HepG2 (cell line): ENCODE measurements around the gene TSPAN17. TPM values are rescaled to one million over a fixed set of nuclear protein-coding genes. Genes with fewer than 3 reads are reported as not detected.

Experiments used
- ATAC-seq: fragments of 200-7000 bp; cut with Tn5 transposase; 3 replicates; pipeline ENCODE4 v1.9.1; 2020; ENCODE audit warnings: mild to moderate bottlenecking, moderate library complexity
- BruUV-seq: library from RNA; stranded (reverse); fragments of 400-500 nt; replicated peaks from 2 replicates; lab custom pipeline; 2021; lab: Mats Ljungman, UMichigan
- CTCF ChIA-PET: fragments of 300-600 bp; formaldehyde crosslinking; extraction: SDS; loops from one replicate; lab custom pipeline; 2021; ENCODE audit warnings: low total read pairs, inconsistent platforms, low intra/inter-chr PET ratio; lab: Yijun Ruan, JAX
- POLR2A ChIA-PET: fragments of 350-600 bp; sonication (Branson Sonifier 250); formaldehyde crosslinking; loops from one replicate; lab custom pipeline; 2020; ENCODE audit warnings: antibody characterized with exemption, inconsistent platforms; lab: Yijun Ruan, JAX
- DNase-seq: peaks from one replicate; pipeline ENCODE4 v3.0.0-alpha.2; 2015; ENCODE audit warnings: low spot score
- FAIRE-seq: peaks from 3 replicates; lab custom pipeline; 2011; peaks lifted over from hg19 to GRCh38; lab: Jason Lieb, UNC
- H2AFZ ChIP-seq: one replicate; pipeline ENCODE4 v1.6.1; 2011; ENCODE audit warnings: low read length, inconsistent platforms
- H3K27ac ChIP-seq: fragments of 300-600 bp; 3 replicates; pipeline ENCODE4 v1.8.0; 2011; ENCODE audit warnings: mixed run types, mild to moderate bottlenecking, mixed read lengths, low read length, inconsistent platforms; ENCODE audit not compliant: insufficient read depth; ENCODE audit errors: extremely low read length
- H3K27me3 ChIP-seq, 2 experiments: fragments of 200-600 bp in 1 of 2; 2 replicates in 1 of 2; 3 replicates in 1 of 2; pipeline versions ENCODE4 v1.6.0 to v1.8.0; 2011; ENCODE audit warnings: low read length in 2 of 2, mild to moderate bottlenecking in 2 of 2, moderate library complexity in 2 of 2, inconsistent platforms in 1 of 2; ENCODE audit not compliant: insufficient read depth in 2 of 2, control insufficient read depth in 1 of 2
- H3K36me3 ChIP-seq, 2 experiments: fragments of 200-600 bp in 1 of 2; replicated peaks in 1 of 2; 2 replicates in 1 of 2; 3 replicates in 1 of 2; pipeline versions ENCODE4 v1.5.1 to v1.8.0; 2011; ENCODE audit warnings: low read length in 2 of 2, inconsistent platforms in 1 of 2; ENCODE audit not compliant: insufficient read depth in 2 of 2, control insufficient read depth in 1 of 2
- H3K4me1 ChIP-seq: 2 replicates; pipeline ENCODE4 v1.5.1; 2012; ENCODE audit warnings: low read length, inconsistent platforms; ENCODE audit not compliant: insufficient read depth
- H3K4me2 ChIP-seq: 2 replicates; pipeline ENCODE4 v1.6.0; 2011; ENCODE audit warnings: low read depth, low read length, inconsistent platforms
- H3K4me3 ChIP-seq, 3 experiments: fragments of 200-600 bp in 1 of 3; sonication (generic), shearing (Covaris generic) in 1 of 3; replicated peaks in 1 of 3; 2 replicates each; pipeline ENCODE4 v1.5.1; 2011 to 2016; ENCODE audit warnings: low read length in 3 of 3, inconsistent platforms in 2 of 3, low read depth in 2 of 3, mild to moderate bottlenecking in 2 of 3, control low read depth in 1 of 3, mixed read lengths in 1 of 3; ENCODE audit not compliant: insufficient read depth in 1 of 3
- H3K79me2 ChIP-seq: one replicate; pipeline ENCODE4 v1.6.1; 2011; ENCODE audit warnings: low read length, inconsistent platforms; ENCODE audit not compliant: insufficient read depth
- H3K9ac ChIP-seq: 2 replicates; pipeline ENCODE4 v1.6.0; 2011; ENCODE audit warnings: mild to moderate bottlenecking, low read depth, low read length, inconsistent platforms; ENCODE audit not compliant: insufficient read depth
- H3K9me3 ChIP-seq: 2 replicates; pipeline ENCODE4 v1.5.1; 2012; ENCODE audit warnings: mild to moderate bottlenecking, low read length
- H4K20me1 ChIP-seq: 2 replicates; pipeline ENCODE4 v1.6.0; 2011; ENCODE audit warnings: inconsistent platforms, mild to moderate bottlenecking, low read length, moderate library complexity; ENCODE audit not compliant: insufficient read depth
- BRCA1 ChIP-seq: sonication (generic); formaldehyde crosslinking; IDR thresholded peaks from 2 replicates; pipeline ENCODE4 v1.4.0; 2020; ENCODE audit warnings: missing genetic modification reagents
- CREM ChIP-seq, 2 experiments: sonication (generic) in 1 of 2; formaldehyde crosslinking in 1 of 2; IDR thresholded peaks; 2 replicates each; pipeline versions ENCODE4 v1.4.0 to v1.6.1; 2016 to 2020; ENCODE audit warnings: antibody characterized with exemption in 1 of 2, mild to moderate bottlenecking in 1 of 2, missing genetic modification reagents in 1 of 2
- HCFC1 ChIP-seq: fragments of 150-350 bp; IDR thresholded peaks from 2 replicates; pipeline ENCODE4 v1.6.1; 2014; ENCODE audit warnings: low read depth, low read length
- KLF16 ChIP-seq, 2 experiments: sonication (generic) in 1 of 2; formaldehyde crosslinking in 1 of 2; IDR thresholded peaks; 2 replicates each; pipeline versions ENCODE4 v1.6.1 to v1.8.0; 2016 to 2023; ENCODE audit warnings: missing genetic modification reagents in 2 of 2, missing compliant biosample characterization in 1 of 2
- MED13 ChIP-seq: sonication (generic); formaldehyde crosslinking; IDR thresholded peaks from 2 replicates; pipeline ENCODE4 v1.5.0; 2020; ENCODE audit warnings: missing genetic modification reagents
- MZF1 ChIP-seq: sonication (generic); formaldehyde crosslinking; IDR thresholded peaks from 2 replicates; pipeline ENCODE4 v1.8.1; 2023; ENCODE audit warnings: mild to moderate bottlenecking, missing genetic modification reagents, borderline replicate concordance
- PLRG1 ChIP-seq: fragments of 450-650 bp; conservative IDR thresholded peaks from 2 replicates; pipeline ENCODE4 v1.6.1; 2016
- RFXAP ChIP-seq: sonication (generic); formaldehyde crosslinking; IDR thresholded peaks from 2 replicates; pipeline ENCODE4 v1.4.0; 2020; ENCODE audit warnings: missing genetic modification reagents, borderline replicate concordance
- SIX4 ChIP-seq: sonication (generic); formaldehyde crosslinking; IDR thresholded peaks from 2 replicates; pipeline ENCODE4 v1.4.0; 2020; ENCODE audit warnings: missing genetic modification reagents
- STAT5B ChIP-seq: sonication (generic); formaldehyde crosslinking; IDR thresholded peaks from 2 replicates; pipeline ENCODE4 v1.4.0; 2020; ENCODE audit warnings: missing genetic modification reagents
- TCF12 ChIP-seq, 2 experiments: fragments of 450-650 bp in 1 of 2; sonication (generic) in 1 of 2; formaldehyde crosslinking in 1 of 2; IDR thresholded peaks; 2 replicates each; pipeline versions ENCODE4 v1.6.1 to v1.8.0; 2017 to 2022; ENCODE audit warnings: antibody characterized with exemption in 1 of 2, mild to moderate bottlenecking in 1 of 2, missing genetic modification reagents in 1 of 2, moderate library complexity in 1 of 2
- ZNF660 ChIP-seq: sonication (generic); formaldehyde crosslinking; IDR thresholded peaks from 2 replicates; pipeline ENCODE4 v1.5.1; 2020; ENCODE audit warnings: mild to moderate bottlenecking, low read depth, missing genetic modification reagents, borderline replicate concordance
- ZNF687 ChIP-seq: sonication (generic); formaldehyde crosslinking; IDR thresholded peaks from 2 replicates; pipeline ENCODE4 v1.5.1; 2020; ENCODE audit warnings: mild to moderate bottlenecking, missing genetic modification reagents, moderate library complexity
- ZNF83 ChIP-seq: sonication (generic); formaldehyde crosslinking; IDR thresholded peaks from 2 replicates; pipeline ENCODE4 v1.4.0; 2020; ENCODE audit warnings: missing genetic modification reagents, mild to moderate bottlenecking, borderline replicate concordance
- WGBS: methylation state at CpG from one replicate; pipeline ENCODE4 v1.1.6; 2017; ENCODE audit warnings: low lambda C conversion rate; 5-methylcytosine and 5-hydroxymethylcytosine counted together
- in situ Hi-C: cut with HindIII; loops from 2 replicates; pipeline ENCODE4 v1.10.0; 2017; ENCODE audit warnings: low pct_unique_long_range_greater_than_20kb; ENCODE audit not compliant: extremely low pct_ligation_motif_present
- intact Hi-C: fragments of 100-400 bp; cut with micrococcal nuclease; formaldehyde crosslinking; loops from one replicate; pipeline ENCODE4 v1.10.0; 2022; ENCODE audit not compliant: unreplicated experiment
- polyA plus RNA-seq, 8 experiments: library from polyadenylated mRNA; depleted of rRNA in 3 of 8; stranded (reverse) in 7 of 8; unstranded in 1 of 8; fragments of >200 nt; fragmentation: Illumina TruSeq in 4 of 8; extraction: Trizol in 4 of 8; gene quantifications; 2 replicates each; pipeline versions ENCODE4 v1.2.1 to v1.2.3, GENCODE V29; 2011 to 2016; ENCODE audit warnings: low read depth in 4 of 8, missing spikeins in 1 of 8, mixed read lengths in 1 of 8; ENCODE audit not compliant: insufficient read depth in 1 of 8
- total RNA-seq, 5 experiments: library from RNA; depleted of rRNA; stranded (reverse); fragments of >200 nt; fragmentation: Illumina TruSeq; extraction: Trizol; gene quantifications; 2 replicates each; pipeline ENCODE4 v1.2.3, GENCODE V29; 2016; ENCODE audit warnings: low read depth in 1 of 5
- TF ChIP-seq, protein P1 (sequence below): sonication (generic); formaldehyde crosslinking; IDR thresholded peaks from 2 replicates; pipeline ENCODE4 v1.8.1; 2022; ENCODE audit warnings: mild to moderate bottlenecking, missing genetic modification reagents
- TF ChIP-seq, protein P2 (sequence below): IDR thresholded peaks from 2 replicates; pipeline ENCODE4 v1.6.1; 2016; ENCODE audit warnings: low read depth, borderline replicate concordance

TSPAN17 gene
- total and polyA plus RNA-seq, 2 of the 13 experiments (the other 11 are each of a cell fraction or from before 2014, with no cell fraction given), result 11.5 to 15.0 TPM

GRCh38 chr5:176631383-176632200 is 15.7 kb upstream of the TSPAN17 start:
- H3K9me3 ChIP-seq, result no peaks in the 10 kb centered on the region
- 9% methylated on average over 7 of the region's 7 CpGs for WGBS
- peaks cover 13 to 79% of the 10 kb centered on the region in 2 experiments; a peak in 4 of 5 replicates for H3K27me3 ChIP-seq
- POLR2A ChIA-PET, result interaction anchor here (1.8 kb wide), 1 partner anchor 15 kb away, joined by 5 read pairs; the partner anchor contains the start of gene TSPAN17
- no peak overlapping the region for H3K9ac ChIP-seq
- no peak overlapping the region for H2AFZ ChIP-seq
- DNase-seq (no peak), ATAC-seq (no peak), FAIRE-seq (no peak)
- BruUV-seq, result no TSS peak
- no peak overlapping the region for H3K4me2 ChIP-seq
- intact Hi-C loops, result no loop called here
- H4K20me1 ChIP-seq, result no peaks in the 10 kb centered on the region
- no peak overlapping the region for H3K27ac ChIP-seq
- H3K79me2 ChIP-seq, result no peaks in the 10 kb centered on the region
- no peaks in the 10 kb centered on the region for H3K36me3 ChIP-seq
- no peak overlapping the region for H3K4me3 ChIP-seq
- in situ Hi-C loops, result no loop called here
- CTCF ChIA-PET, result no interaction called here
- H3K4me1 ChIP-seq, result peaks cover 26% of the 10 kb centered on the region
- no peak for TF ChIP-seq BRCA1 (CRISPR knock-in tag)
- no peak for TF ChIP-seq KLF16 (CRISPR knock-in tag; IDR thresholded peaks at IDR 0.05)
- no peak for TF ChIP-seq TCF12 (IDR thresholded peaks at IDR 0.05)
- TF ChIP-seq TCF12 (CRISPR knock-in tag; IDR thresholded peaks at IDR 0.05), result no peak
- TF ChIP-seq, protein P1, sequence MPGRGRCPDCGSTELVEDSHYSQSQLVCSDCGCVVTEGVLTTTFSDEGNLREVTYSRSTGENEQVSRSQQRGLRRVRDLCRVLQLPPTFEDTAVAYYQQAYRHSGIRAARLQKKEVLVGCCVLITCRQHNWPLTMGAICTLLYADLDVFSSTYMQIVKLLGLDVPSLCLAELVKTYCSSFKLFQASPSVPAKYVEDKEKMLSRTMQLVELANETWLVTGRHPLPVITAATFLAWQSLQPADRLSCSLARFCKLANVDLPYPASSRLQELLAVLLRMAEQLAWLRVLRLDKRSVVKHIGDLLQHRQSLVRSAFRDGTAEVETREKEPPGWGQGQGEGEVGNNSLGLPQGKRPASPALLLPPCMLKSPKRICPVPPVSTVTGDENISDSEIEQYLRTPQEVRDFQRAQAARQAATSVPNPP (CRISPR knock-in tag), result no peak
- no peak for TF ChIP-seq MZF1 (CRISPR knock-in tag)
- no peak for TF ChIP-seq HCFC1
- TF ChIP-seq PLRG1, result no peak
- TF ChIP-seq, protein P2, sequence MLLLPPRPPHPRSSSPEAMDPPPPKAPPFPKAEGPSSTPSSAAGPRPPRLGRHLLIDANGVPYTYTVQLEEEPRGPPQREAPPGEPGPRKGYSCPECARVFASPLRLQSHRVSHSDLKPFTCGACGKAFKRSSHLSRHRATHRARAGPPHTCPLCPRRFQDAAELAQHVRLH, result no peak
- no peak for TF ChIP-seq ZNF83 (CRISPR knock-in tag)
- TF ChIP-seq ZNF660, result no peak
- no peak for TF ChIP-seq CREM (IDR thresholded peaks at IDR 0.05)
- TF ChIP-seq CREM (CRISPR knock-in tag; IDR thresholded peaks at IDR 0.05), result no peak
- no peak for TF ChIP-seq MED13 (CRISPR knock-in tag)
- no peak for TF ChIP-seq RFXAP
- no peak for TF ChIP-seq STAT5B (CRISPR knock-in tag)
- no peak for TF ChIP-seq ZNF687 (CRISPR knock-in tag)
- no peak for TF ChIP-seq SIX4
